Testis (tissue), 3 donors: ENCODE results near the gene PI3. TPM values are rescaled to one million over a fixed set of nuclear protein-coding genes. Genes with fewer than 3 reads are reported as not detected.

Experiments used
- DNase-seq: peaks from one replicate; pipeline ENCODE4 v3.0.0-alpha.2; 2019
- H3K27ac ChIP-seq, 2 donors: fragments of 200-600 bp; sonication (generic); one replicate each; pipeline ENCODE4 v1.5.1; 2019
- H3K27me3 ChIP-seq: fragments of 200-600 bp; sonication (generic); one replicate; pipeline ENCODE4 v1.5.1; 2019
- H3K36me3 ChIP-seq: fragments of 200-600 bp; sonication (generic); one replicate; pipeline ENCODE4 v1.5.1; 2017; ENCODE audit warnings: low read depth; ENCODE audit errors: missing control alignments
- H3K4me1 ChIP-seq: fragments of 200-600 bp; sonication (generic); one replicate; pipeline ENCODE4 v1.5.1; 2019
- H3K4me3 ChIP-seq, 2 donors: fragments of 200-600 bp; sonication (generic); one replicate each; pipeline ENCODE4 v1.5.1; 2017 to 2019
- H3K9me3 ChIP-seq: fragments of 200-600 bp; sonication (generic); one replicate; pipeline ENCODE4 v1.5.1; 2017
- CTCF ChIP-seq, 3 experiments: fragments of 450-650 bp in 2 of 3; fragments of 200-600 bp in 1 of 3; sonication (generic) in 1 of 3; IDR thresholded peaks; one replicate each; pipeline ENCODE4 v1.5.1; 2016 to 2019; ENCODE audit warnings: antibody characterized with exemption in 3 of 3, mild to moderate bottlenecking in 2 of 3, moderate library complexity in 1 of 3
- POLR2A ChIP-seq: fragments of 450-650 bp; IDR thresholded peaks from one replicate; pipeline ENCODE4 v1.6.1; 2017; ENCODE audit warnings: antibody characterized with exemption, mild to moderate bottlenecking, moderate library complexity
- WGBS, 2 donors: methylation state at CpG; one replicate each; pipeline ENCODE4 v1.1.5; 2018; 5-methylcytosine and 5-hydroxymethylcytosine counted together
- intact Hi-C: fragments of 100-400 bp; cut with DNase I; formaldehyde crosslinking; loops from one replicate; pipeline ENCODE4 v1.15.1; 2023; ENCODE audit warnings: low total_unique reads
- polyA plus RNA-seq: library from polyadenylated mRNA; stranded (reverse); fragments of 350-450 nt; fragmentation: Illumina TruSeq; extraction: RNeasy Lipid Tissue Mini Kit (QIAGEN cat#74804); gene quantifications from one replicate; pipeline ENCODE4 v1.2.3, GENCODE V29; 2014; ENCODE audit warnings: low read depth, low replicate concordance; ENCODE audit not compliant: insufficient read depth
- total RNA-seq, 2 donors: library from RNA; depleted of rRNA; stranded (reverse); fragments of >200 nt; gene quantifications; one replicate each; pipeline ENCODE4 v1.2.3, GENCODE V29; 2016

Gene PI3
- total and polyA plus RNA-seq, 3 donors from 2014 or later = 0.94 to 1.2 TPM; not detected in 1

DNA sequence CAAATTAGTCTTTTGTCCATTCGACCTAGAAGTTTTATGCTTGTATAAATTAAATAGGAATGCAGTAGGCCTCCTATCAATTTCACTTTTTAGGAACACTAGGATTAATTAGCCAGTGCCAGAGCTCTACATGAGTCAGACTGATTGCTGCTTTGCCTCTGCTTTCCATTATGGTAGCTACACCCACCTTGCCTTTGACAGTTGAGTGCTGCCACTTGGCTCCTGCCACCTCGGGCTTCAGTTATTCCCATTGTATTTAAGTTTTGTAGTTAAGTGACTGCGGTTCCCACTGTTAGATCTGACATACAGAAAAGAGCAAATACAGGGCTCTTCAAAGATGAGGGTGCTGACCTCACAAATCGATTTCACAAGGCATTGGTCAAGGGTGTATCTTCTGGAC lies 33.9 kb upstream of the PI3 start:
- DNase-seq = no peak
- WGBS, 2 donors = 73 to 84% methylated on average over 4 of the region's 4 CpGs
- H3K4me3 ChIP-seq = no peak overlapping the region

GRCh38 chr20:45149062-45149461 lies 25.6 kb upstream of the PI3 start:
- H3K4me3 ChIP-seq = no peak overlapping the region
- DNase-seq = no peak
- no peaks in the 10 kb centered on the region for H3K36me3 ChIP-seq
- TF ChIP-seq POLR2A (no peak), CTCF (IDR thresholded peaks at IDR 0.05) (no peak)
- no peaks in the 10 kb centered on the region for H3K27me3 ChIP-seq
- WGBS, 2 donors = 88 to 89% methylated on average over 3 of the region's 3 CpGs
- no peak overlapping the region for H3K27ac ChIP-seq
- no peaks in the 10 kb centered on the region for H3K4me1 ChIP-seq
- no peaks in the 10 kb centered on the region for H3K9me3 ChIP-seq
- intact Hi-C loops = no loop called here

More for the DNA sequence above, 33.9 kb upstream of the PI3 start:
- H3K4me1 ChIP-seq = no peaks in the 10 kb centered on the region
- no peaks in the 10 kb centered on the region for H3K9me3 ChIP-seq
- H3K27ac ChIP-seq = no peak overlapping the region
- no peaks in the 10 kb centered on the region for H3K27me3 ChIP-seq
- intact Hi-C loops = no loop called here
- H3K36me3 ChIP-seq = no peaks in the 10 kb centered on the region
- TF ChIP-seq POLR2A (no peak), CTCF (IDR thresholded peaks at IDR 0.05) (no peak)

GRCh38 chr20:45152405-45152804 lies 22.3 kb upstream of the PI3 start:
- H3K4me3 ChIP-seq = no peak overlapping the region
- DNase-seq = no peak
- 67 to 78% methylated on average over 2 of the region's 2 CpGs for WGBS, 2 donors
- no peaks in the 10 kb centered on the region for H3K9me3 ChIP-seq
- H3K4me1 ChIP-seq = no peaks in the 10 kb centered on the region
- intact Hi-C loops = no loop called here
- no peak overlapping the region for H3K27ac ChIP-seq
- TF ChIP-seq CTCF (IDR thresholded peaks at IDR 0.05) = no peak
- TF ChIP-seq POLR2A = no peak
- no peaks in the 10 kb centered on the region for H3K36me3 ChIP-seq
- no peaks in the 10 kb centered on the region for H3K27me3 ChIP-seq

DNA sequence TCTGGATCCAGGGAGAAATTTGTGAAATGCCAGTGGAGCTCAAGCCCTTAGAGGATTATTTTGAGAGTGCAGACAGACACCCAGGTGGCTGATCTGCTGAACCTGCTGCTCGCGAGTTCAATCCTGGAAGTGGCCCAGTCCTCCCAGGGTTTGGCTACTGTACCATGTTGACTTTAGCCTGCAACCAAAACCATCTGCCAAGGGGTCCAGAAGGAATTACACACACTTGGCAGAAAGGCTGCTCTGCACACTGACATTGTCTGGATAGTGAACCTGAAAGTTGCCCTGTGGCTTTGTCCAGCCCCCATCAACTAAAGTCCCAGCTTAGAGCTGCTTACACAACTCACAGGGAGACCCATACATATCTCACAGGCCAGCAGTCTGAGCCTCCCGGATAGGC lies 21.6 kb upstream of the PI3 start:
- intact Hi-C loops = no loop called here
- H3K9me3 ChIP-seq = no peaks in the 10 kb centered on the region
- no peaks in the 10 kb centered on the region for H3K4me1 ChIP-seq
- WGBS, 2 donors = 72 to 100% methylated on average over 2 to 3 of the region's 3 CpGs
- TF ChIP-seq POLR2A (no peak), CTCF (IDR thresholded peaks at IDR 0.05) (no peak)
- no peak overlapping the region for H3K27ac ChIP-seq
- no peak for DNase-seq
- no peaks in the 10 kb centered on the region for H3K36me3 ChIP-seq
- H3K4me3 ChIP-seq = no peak overlapping the region
- no peaks in the 10 kb centered on the region for H3K27me3 ChIP-seq

GRCh38 chr20:45153752-45154151 lies 20.9 kb upstream of the PI3 start:
- Histone ChIP-seq H3K27me3 (no peaks in the 10 kb centered on the region), H3K4me3 (no peak overlapping the region), H3K9me3 (no peaks in the 10 kb centered on the region), H3K27ac (no peak overlapping the region), H3K36me3 (no peaks in the 10 kb centered on the region), H3K4me1 (no peaks in the 10 kb centered on the region)
- DNase-seq = no peak
- intact Hi-C loops = no loop called here
- TF ChIP-seq CTCF (IDR thresholded peaks at IDR 0.05) (no peak), POLR2A (no peak)
- WGBS, 2 donors = 64 to 86% methylated on average over 1 of the region's 1 CpG
